NCI-H1105 (cell line): ENCODE measurements around the gene COL4A2.

Experiments used
- DNase-seq: peaks from one replicate; lab custom pipeline; 2025; lab: John Stamatoyannopoulos, UW

COL4A2 gene

DNA sequence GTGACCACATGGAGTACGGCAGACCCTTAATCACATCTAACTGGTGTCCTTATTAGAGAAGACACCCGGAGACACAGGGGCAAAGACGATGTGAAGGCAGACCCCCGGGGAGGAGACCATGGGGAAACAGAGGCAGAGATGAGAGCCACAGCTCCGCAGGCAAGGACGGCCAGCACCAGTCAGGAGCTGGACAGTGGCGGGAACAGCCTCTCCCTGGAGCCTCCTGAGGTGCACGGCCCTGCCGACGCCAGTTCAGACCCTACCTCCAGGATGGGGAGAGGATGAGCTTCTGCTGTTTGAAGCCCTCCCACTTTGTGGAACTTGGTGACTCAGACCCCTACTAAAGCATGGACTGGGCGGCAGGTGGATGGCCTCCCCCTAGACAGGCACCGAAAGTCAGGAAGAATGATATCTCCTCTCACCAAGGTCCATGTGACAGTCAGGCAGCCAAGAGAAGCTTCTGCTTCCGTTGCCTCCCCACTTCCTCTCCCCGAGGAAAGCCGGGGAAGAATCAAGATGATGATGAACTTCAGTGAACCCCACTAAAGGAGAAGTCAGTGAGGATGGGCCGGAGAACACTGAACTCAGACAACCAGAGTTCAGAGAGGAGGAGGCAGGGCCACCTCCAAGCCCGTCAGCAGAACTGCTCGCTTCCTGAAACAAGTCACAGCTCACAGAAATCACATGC lies 229.1 kb downstream of the COL4A2 start:
- DNase-seq, result no peak

DNA sequence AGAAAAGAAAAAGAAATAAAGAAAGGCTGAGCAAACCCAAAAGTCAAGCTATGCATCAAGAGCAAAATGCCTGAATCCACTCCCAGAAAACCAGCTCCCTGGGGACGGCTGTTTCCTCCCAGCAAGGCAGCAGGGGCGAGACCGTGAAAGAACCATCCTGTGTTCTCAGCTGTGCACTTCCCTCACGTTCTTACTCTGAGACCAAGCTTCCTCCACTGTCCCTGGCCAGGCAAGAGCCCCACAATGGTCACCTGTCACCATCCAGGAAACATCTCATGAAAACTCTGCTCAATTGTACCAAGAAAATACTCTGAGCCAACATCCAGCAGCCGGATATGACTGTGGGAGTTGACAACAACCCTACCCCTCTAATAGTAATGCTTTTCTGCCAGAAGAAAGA lies 231.5 kb downstream of the COL4A2 start:
- no peak for DNase-seq

DNA sequence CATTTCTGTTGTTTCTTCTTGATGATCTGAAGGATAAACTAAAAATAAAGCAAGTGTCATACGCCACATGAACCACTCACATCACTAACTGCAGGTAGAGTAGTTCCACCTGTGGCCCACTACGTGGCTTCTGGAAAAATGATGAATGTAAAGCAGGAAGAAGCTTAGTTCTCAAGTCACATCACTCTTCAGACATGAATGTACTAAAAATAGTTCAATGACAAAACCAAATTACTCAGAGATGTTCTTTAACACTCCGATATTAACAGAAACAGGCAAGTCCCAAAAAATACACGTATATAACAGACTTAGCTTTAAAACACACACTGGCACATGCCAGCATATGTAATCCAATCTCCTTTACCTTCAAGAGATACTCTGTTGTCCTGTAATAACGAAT lies 232.8 kb downstream of the COL4A2 start:
- no peak for DNase-seq

DNA sequence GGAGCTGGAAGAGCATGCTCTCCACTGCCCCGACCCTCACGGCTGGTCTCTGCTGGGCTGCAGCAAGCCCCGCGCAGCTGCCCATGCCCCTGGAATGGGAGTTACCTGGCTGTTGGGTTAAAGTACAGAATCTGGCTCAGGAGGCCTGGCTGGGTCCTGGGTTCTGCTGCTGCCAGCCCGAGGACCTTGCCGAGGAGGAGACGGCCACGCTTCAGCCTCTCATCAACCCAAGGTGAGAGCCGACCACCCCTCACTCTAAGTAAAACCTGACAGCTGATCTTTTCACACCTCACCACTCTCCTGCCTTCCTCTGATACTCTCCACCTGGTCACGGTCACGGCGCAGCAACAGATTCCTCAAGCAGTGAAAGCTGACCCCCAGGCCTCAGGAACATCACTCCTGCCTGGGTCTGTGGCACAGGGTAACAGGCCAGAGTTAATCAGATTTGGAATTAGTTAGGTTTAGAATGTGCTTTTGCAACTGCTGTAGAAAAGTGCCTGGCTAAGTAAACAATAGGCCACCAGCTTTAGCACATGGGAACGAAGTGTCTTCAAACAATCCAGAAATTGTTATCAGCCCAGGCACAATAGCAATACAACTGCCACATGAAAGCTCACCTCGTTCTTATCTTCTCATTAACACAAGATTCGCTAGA lies 233.9 kb downstream of the COL4A2 start:
- DNase-seq, result no peak

DNA sequence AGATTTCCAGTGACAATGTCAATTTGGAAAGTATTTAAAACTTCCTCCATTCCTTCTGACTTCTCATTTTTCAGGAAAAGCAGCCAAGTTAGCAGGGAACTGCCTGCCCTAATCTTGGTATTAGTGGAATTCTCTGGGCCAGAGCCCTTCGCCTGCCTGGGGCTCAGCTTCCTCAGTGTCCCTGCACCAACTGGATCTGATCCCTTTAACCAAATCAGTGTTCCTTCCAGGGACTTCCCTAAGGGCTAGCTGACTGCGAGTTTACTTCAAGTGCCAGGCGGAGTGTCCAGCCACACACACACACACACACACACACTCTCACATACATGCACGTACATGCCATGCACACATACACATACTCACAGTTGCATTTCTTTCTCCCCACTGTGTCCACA lies 234.4 kb downstream of the COL4A2 start:
- DNase-seq, result no peak

DNA sequence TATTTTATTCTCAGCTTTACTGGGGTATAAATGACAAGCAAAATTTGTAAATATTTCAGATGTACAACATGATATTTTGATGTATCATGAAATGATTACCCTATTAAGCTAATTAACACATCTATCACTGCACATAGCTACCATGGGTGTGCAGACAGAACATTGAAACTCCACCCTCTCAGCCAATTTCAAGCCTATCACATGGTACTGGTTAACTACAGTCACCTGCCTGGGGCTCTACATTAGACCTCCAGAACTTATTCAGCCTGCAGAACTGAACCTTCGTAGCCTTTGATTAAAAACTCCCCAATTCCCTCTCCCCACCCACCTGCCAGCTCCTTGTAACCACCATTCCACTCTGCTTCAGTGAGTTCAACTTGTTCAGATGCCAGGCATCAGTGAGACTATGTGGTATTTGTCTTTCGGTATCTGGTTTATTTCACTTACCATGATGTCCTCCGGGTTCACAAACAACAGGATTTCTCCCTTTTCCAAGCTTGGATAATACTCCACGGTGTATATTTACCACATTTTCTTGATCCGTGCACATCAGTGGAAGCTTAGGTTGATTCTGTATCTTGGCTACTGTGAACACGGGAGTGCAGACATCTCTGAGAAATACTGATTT lies 235.2 kb downstream of the COL4A2 start:
- DNase-seq, result no peak

DNA sequence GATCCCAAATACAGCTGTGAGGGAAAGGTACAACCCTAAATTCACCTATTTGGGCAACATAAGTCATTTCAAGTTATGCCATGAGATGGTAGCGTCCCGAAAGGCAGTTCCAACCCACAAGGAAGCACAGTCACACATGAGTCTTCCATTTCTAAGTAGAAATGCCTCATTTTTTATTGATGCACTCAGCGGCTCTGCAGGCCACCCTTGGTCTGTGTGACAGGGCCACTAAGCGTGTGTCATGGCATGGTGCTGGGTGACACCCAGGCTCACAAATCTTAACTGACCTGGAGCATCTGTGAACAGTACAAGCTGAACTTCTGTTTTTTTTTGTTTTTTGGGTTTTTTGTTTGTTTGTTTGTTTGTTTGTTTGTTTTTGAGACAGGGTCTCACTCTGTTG lies 239.3 kb downstream of the COL4A2 start:
- no peak for DNase-seq

DNA sequence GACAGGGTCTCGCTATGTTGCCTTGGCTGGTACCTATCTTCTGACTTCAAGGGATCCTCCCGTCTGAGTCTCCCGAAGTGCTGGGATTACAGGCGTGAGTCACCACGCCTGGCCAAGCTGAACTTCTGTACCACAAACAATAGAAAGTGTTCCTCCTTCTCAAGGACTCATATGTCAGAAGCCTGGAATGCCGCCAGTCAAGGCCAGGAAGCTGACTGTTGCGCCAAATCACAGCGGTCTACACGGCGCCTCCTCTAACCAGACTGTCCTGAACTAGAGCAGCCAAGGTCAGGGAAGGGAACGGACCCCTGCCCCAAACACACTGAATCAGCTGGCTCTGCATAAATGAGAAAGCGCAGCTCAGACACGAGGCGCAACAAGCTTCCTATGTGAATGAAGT lies 239.8 kb downstream of the COL4A2 start:
- no peak for DNase-seq

DNA sequence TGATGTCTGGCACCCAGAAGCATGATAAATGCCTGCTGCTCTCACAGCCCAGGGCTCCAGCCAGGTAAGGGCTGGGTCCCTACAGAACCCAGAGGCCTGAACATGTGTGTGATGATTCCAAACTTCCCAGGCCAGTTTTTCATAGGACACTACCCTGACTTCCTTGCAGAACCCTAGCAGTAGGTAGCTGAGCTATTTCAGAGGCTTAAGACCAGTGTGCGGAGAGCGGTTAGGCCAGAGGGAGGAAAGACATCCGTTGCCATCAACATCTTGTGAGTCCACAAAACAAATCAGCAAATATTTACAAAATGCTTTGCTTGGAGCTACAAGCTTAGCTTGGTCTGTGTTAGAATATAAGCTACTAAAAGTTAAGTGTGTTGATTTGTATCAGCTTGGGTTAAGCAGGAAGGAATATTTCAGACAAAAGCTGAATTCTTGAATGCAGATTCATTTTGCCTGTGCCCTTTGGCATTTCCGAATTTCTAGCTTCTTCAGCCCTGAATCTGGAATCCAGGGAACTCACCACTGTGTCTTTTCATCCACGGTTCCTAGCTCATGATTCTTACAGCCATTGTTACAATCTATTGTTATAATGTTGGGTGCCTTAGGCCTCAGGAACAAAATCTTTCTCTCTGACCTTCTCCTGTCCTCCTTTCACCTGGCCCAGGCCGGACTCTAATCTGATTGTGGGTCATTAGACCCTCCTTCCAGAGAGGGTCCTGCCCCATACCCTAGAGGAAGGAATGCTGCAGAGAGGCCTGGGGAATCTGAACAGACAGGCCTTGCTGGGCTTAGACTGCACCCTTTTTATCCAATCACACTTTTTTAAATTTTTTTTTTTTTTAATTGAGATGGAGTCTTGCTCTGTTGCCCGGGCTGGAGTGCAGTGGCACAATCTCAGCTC lies 242.1 kb downstream of the COL4A2 start:
- DNase-seq, result no peak

DNA sequence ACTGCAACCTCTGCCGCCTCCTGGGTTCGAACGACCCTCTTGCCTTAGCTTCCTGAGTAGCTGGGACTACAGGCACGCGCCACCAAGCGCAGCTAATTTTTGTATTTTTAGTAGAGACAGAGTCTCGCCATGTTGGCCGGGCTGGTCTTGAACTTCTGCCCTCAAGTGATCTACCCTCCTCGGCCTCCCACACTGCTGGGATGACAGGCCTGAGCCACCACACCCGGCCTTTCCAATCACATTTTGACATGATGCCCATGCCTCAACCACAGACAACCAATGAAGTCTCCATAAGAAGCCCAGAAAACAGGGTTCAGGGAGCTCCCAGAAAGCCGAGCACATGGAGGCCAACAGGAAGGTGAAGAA lies 242.7 kb downstream of the COL4A2 start:
- DNase-seq, result no peak

DNA sequence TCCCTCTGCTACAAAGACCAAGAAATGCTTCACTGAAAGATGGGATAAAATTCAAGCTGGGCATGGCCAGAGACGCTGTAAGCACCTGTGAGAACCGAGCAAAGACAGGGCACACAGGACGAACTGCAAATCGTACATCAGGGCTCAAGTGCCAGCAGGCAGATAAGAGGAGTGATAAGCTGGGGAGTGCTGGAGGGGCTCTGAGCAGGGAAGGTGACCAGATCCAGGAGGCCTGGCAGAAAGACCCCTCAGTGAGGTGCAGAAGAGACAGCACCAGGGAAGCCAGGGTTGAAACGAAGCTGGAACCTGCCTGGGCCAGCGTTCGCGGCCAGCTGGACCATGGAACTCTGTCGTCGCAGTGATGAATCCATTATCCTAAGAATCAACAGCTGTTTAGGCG lies 244.2 kb downstream of the COL4A2 start:
- no peak for DNase-seq

DNA sequence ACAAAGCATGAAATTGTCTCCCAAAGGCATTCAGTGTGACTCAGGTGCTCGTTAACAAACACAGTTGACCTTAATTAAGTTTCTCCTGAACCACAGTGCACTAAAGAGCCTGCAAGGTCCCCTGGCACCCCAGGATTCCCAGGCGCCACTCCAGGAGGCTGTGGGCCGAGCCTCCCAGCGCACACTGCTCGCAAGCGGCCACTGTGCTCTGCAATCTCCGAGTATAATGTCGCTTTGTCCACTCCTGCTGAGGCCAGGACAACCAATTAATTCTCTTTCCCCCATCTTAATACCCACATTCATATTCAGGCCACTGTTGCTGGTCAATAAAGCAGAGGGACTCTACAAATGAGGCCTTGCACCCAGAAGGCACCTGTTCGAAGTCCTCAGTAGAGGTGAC lies 245.7 kb downstream of the COL4A2 start:
- DNase-seq, result no peak

DNA sequence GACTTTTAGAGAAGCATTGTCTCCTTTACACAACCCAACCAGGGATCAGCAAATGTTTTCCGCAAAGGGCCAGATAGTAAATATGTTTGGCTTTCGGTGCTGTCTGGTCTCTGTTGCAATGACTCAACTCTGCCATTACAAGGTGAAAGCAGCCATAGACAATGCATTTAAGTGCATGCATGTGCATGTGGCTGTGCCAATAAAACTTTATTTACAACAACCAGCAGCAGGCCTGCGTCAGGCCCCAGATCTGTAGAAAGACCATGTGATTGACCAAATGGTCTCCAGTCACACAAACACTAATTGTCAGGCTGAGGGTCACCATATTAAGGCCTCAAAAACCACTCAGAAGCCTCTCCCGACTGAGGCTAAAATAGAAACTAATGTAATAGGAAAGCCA lies 246.3 kb downstream of the COL4A2 start:
- DNase-seq, result no peak

DNA sequence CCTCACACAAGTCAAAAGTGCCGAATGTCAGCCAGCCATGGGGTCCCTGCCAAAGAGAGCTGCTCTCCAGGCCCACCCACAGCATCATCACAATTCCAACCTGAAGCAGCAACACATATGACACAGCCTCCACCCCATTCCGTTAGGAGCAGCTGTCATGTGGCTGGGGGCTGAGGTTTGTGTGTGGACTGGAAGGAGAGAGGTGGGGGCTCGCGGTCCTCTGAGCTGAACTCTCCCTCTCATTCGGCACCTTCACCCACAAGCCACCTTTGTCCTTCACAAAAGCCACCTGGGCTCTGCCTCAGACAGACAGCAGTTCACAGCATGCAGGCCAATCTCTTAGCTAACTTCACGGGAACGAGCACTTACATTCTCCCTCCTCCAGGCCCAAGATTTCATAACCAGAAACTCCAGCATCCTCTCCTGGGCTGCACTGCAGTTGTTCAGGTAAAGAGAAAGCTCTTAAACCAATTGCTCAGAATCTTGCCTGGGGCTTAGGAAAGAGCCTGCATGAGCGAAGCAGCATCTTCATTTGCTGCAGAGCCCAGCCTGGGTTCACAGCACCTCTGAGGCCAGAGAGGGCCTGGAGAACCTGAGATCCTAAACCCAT lies 247.2 kb downstream of the COL4A2 start:
- no peak for DNase-seq

DNA sequence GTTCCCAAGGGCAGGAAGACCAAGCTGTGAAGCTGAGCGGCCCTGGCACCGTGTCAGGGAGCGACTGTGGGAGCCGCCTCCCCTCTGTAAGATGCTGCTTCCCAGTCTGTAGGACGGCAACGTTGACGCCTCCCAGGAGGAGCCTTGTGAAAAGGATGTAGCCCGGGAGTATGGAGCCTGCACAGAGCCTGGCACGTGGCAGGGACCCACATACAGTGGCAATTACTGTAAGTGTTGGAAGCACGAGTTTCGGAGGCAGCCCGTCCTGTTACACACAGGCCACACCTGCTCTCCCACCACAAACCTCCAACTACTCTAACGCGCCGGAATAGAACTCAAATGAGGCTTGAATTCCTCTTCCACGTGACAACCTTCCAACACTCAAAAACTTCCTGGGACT lies 247.9 kb downstream of the COL4A2 start:
- DNase-seq, result no peak

DNA sequence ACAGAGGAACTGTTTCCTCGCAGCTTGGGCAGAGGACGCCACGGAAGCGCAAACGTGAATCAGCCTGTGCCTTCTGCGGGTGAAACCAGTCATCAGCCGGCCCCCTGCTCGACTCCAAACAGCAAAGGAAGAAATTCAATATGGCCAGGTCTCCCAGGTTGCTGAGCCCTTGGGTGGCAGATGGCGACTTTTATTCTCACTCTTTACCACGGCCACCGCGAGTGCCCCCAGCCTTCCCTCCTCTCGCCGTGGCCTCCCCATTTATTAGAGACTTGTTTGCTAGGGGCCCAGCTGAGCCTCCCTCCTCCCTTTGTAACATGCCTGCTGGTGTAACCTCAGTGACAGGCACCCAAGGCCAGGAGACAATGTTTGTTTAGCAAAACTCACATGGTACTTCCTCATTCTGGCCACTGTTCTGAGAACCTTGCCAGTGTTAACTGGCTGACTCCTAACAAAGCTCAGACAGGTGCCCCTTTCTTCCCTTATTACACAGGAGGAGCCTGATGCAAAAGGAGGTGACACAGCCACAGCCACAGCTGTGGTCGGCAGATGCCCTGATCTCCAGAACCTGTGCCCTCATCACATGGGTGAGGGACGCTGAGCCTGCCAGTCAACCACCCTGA lies 248.6 kb downstream of the COL4A2 start:
- DNase-seq, result no peak

DNA sequence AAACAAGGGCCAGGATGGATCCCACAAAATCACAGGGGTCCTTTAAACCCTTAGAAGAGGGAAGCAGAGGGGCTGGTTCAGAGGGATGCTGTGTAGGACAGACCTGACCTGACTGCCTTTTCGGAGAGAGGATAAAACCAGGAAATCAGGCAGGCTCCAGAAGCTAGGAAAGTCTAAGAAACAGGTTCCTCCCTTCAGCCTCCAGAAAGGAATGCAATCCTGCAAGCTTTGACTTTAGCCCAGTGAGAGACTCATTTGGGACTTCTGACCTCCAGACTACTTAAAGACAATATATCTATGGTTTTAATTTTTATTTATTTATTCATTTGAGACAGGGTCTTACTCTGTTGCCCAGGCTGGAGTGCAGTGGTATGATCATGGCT lies 249.1 kb downstream of the COL4A2 start:
- DNase-seq, result no peak

DNA sequence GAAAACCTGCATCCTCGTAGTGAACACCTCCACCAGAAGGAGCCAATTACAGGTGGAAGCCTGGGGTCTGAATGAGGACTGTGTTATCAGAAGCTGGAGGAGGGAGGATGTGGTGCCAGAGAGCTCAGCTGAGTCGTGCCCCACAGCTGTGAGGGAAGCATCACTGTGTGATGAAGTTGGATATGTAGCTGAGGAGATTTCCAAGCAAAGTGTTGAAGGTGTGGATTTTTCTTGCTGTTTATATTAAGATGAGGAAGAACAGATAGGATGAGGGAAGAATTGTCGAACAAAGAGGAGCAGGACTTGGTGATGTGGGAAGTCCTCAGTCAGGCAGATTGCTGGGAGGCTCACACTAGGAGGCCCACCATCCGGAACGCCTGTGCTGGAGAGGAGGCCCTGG lies 250.0 kb downstream of the COL4A2 start:
- DNase-seq, result no peak

DNA sequence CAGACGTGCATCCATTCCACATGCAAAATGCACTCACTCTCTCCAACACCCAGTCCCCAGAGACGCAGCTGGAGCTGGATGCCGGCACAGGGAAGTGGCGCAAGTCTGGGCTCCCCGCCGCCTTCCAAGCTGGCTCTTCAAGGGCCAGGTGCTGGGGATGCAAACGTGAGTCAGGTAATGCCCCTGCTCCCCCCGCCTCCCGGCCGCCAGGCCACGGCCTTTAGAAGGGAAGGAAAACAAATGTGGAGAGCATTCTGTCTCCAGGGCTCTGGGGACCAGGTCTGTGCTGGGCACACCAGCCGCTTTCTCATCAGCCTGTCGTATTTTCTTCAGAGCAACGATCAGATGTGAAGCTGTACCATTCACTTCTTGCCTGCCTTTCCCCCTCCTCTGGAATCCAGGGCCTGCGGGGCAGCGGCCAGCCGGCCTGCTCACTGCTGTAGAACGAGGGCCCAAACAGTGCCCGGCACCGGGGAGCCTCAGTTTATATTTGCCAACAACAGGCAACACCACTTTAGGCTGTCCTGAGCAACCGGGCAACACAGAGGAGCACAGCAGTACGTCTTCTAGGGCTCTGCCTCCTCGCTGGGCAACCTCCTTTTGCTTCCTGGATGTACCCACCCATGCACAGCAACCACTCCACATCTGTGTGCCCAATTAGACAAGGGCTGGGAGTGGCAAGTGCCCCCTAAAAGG lies 250.7 kb downstream of the COL4A2 start:
- DNase-seq, result no peak

DNA sequence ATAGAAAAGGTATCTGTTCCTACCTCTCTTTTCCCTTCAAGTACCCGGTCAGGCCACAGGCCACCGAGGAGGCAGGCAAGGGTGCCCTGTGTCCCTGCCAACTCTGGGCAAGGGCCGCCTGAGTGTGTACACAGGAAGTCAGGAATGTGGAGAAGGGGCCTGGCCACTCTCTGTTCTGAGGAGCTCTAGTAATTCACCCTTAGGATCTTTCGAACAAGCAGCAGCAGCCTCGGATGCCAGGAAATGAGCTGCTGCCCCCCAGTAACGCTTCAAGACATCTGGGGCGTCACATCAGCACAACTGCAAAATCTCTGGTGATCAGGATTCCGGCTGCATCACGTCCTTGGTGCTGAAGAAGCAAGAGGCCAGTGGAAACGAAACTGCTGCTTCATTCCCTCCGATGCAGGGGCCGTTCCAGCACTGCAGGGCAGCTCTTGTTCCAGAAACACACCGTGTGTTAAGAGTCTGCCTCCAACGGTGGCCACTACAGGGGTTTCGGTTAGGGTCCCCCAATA lies 252.4 kb downstream of the COL4A2 start:
- DNase-seq, result no peak

DNA sequence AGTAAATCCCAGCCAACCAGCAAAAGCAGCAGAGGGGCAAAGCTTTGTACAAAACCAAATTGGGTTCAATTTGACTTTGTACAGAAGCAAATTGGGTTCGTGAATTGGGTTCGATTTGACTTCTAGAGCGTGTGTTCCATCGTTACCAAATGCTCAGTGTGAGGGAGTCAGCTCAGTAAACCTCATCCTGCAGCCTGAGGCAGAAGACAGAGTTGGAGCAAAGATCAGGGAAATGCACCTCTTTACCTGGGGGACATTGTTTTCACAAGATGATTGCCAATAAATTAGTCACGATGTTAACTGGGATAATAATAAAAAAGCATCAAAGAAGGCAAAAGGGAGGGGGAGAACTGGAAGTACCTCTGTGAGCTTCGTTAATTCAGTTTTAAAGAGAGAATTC lies 252.9 kb downstream of the COL4A2 start:
- DNase-seq, result no peak
